Measurements from ENCODE around the gene C5orf15. TPM values are rescaled to one million over a fixed set of nuclear protein-coding genes. Genes with fewer than 3 reads are reported as not detected.

C5orf15 gene
- total RNA-seq, 1 experiment from 2014 or later, result 63.2 TPM

- in situ Hi-C loops (cut with HindIII; ENCODE audit: low pct_unique_long_range_greater_than_20kb, low sequenced_read_pairs), result no loop called here
- Histone ChIP-seq H3K4me1 (ENCODE audit: control insufficient read depth, insufficient read depth, low read length) (peaks cover 61% of the 10 kb centered on the region), H3K27ac (ENCODE audit: low read length) (peak overlapping the region; percentile 95), H3K4me3 (ENCODE audit: low read depth in 2 of 2, low read length in 2 of 2) (peak overlapping the region; percentile 79 to 82), H3K9me3 (ENCODE audit: control insufficient read depth, insufficient read depth, low read depth, low read length) (no peaks in the 10 kb centered on the region), H3K36me3 (ENCODE audit: control insufficient read depth, insufficient read depth, low read length) (peaks cover 6% of the 10 kb centered on the region; the same call in 1 of the 2 replicates), H3K27me3 (ENCODE audit: control insufficient read depth, insufficient read depth, low read length) (no peaks in the 10 kb centered on the region)
- ChIA-PET CTCF (no interaction called here), POLR2A (interaction anchor here (0.6 kb wide), 1 partner anchor 31 kb away, joined by 4 read pairs; no protein-coding TSS in a partner anchor)
- TF ChIP-seq TCF7L2 (IDR thresholded peaks at IDR 0.05; ENCODE audit: low read depth, low read length), result no peak
- no peak for TF ChIP-seq REST (IDR thresholded peaks at IDR 0.05; ENCODE audit: insufficient read depth in 1 of 2, low read depth in 2 of 2, low read length in 1 of 2)
- ATAC-seq, result no peak
- no TSS peak for BruUV-seq (replicated peaks)
- intact Hi-C loops (cut with micrococcal nuclease; ENCODE audit: unreplicated experiment), result no loop called here
- DNase-seq (ENCODE audit: low read depth, low spot score), result no peak
These were observed 33.7 kb upstream of the C5orf15 start for GRCh38 chr5:134001938-134002731.

- intact Hi-C loops (cut with micrococcal nuclease; ENCODE audit: unreplicated experiment), result no loop called here
- in situ Hi-C loops (cut with HindIII; ENCODE audit: low pct_unique_long_range_greater_than_20kb, low sequenced_read_pairs), result no loop called here
- no peak overlapping the region for H3K4me3 ChIP-seq (ENCODE audit: low read depth in 2 of 2, low read length in 2 of 2)
- ChIA-PET POLR2A (no interaction called here), CTCF (interaction anchor here (1.0 kb wide), 1 partner anchor 26 kb away, joined by 3 read pairs; no protein-coding TSS in a partner anchor)
- no TSS peak for BruUV-seq (replicated peaks)
- TF ChIP-seq REST (IDR thresholded peaks at IDR 0.05; ENCODE audit: insufficient read depth in 1 of 2, low read depth in 2 of 2, low read length in 1 of 2) (no peak), CTCF (IDR thresholded peaks at IDR 0.05) (no peak), POLR2AphosphoS5 (IDR thresholded peaks at IDR 0.05; ENCODE audit: low read depth, low read length) (no peak), SIN3A (IDR thresholded peaks at IDR 0.05; ENCODE audit: borderline replicate concordance, insufficient read depth, low read depth, low read length) (no peak), TCF7L2 (IDR thresholded peaks at IDR 0.05; ENCODE audit: low read depth, low read length) (no peak)
- no peak for ATAC-seq
- peak overlapping the region; percentile 55; the same call in 1 of the 2 replicates for H3K27ac ChIP-seq (ENCODE audit: low read length)
- peaks cover 72% of the 10 kb centered on the region for H3K4me1 ChIP-seq (ENCODE audit: control insufficient read depth, insufficient read depth, low read length)
- H3K27me3 ChIP-seq (ENCODE audit: control insufficient read depth, insufficient read depth, low read length), result no peaks in the 10 kb centered on the region
- H3K36me3 ChIP-seq (ENCODE audit: control insufficient read depth, insufficient read depth, low read length), result peaks cover 6% of the 10 kb centered on the region; the same call in 1 of the 2 replicates
- DNase-seq (ENCODE audit: low read depth, low spot score), result no peak
- H3K9me3 ChIP-seq (ENCODE audit: control insufficient read depth, insufficient read depth, low read depth, low read length), result no peaks in the 10 kb centered on the region
These were observed 32.5 kb upstream of the C5orf15 start for GRCh38 chr5:134000696-134001453.
